ENCODE measurements around the gene GAS6. TPM values are rescaled to one million over a fixed set of nuclear protein-coding genes. Genes with fewer than 3 reads are reported as not detected.

GAS6 gene
- total RNA-seq, 1 experiment from 2014 or later = 49.4 TPM

- no TSS peak for BruUV-seq (replicated peaks)
- DNase-seq (ENCODE audit: low read depth, low spot score) = no peak
- ChIA-PET CTCF (no interaction called here), RAD21 (ENCODE audit: low non-redundant PET in 1 of 2, low total read pairs in 2 of 2, uncharacterized antibody in 2 of 2, unreplicated experiment in 2 of 2) (no interaction called here), POLR2A (no interaction called here)
- H2AFZ ChIP-seq (ENCODE audit: low read depth, low read length, poor library complexity, severe bottlenecking) = no peak overlapping the region
- TF ChIP-seq SRF (IDR thresholded peaks at IDR 0.05; ENCODE audit: low read depth) = no peak
- TF ChIP-seq EGR1 (IDR thresholded peaks at IDR 0.05; ENCODE audit: low read depth) = no peak
- no peak for TF ChIP-seq ZBTB33 (IDR thresholded peaks at IDR 0.05; ENCODE audit: extremely low read depth, insufficient replicate concordance, low read length)
- TF ChIP-seq EZH2phosphoT487 (IDR thresholded peaks at IDR 0.05; ENCODE audit: borderline replicate concordance) = no peak
- TF ChIP-seq RAD21 (IDR thresholded peaks at IDR 0.05; ENCODE audit: low read depth) = no peak
- TF ChIP-seq EZH2 (IDR thresholded peaks at IDR 0.05) = no peak
- no peak for TF ChIP-seq POLR2AphosphoS5 (IDR thresholded peaks at IDR 0.05; ENCODE audit: low read depth, low read length)
- no peak for TF ChIP-seq POLR2A (IDR thresholded peaks at IDR 0.05; ENCODE audit: borderline replicate concordance, extremely low read depth, insufficient read depth, insufficient read length)
- TF ChIP-seq CBX3 (IDR thresholded peaks at IDR 0.05; ENCODE audit: low read depth) = no peak
- TF ChIP-seq MAX (IDR thresholded peaks at IDR 0.05) = no peak
- no peak for TF ChIP-seq ZFX (IDR thresholded peaks at IDR 0.05)
- no peak for TF ChIP-seq ZNF274 (IDR thresholded peaks at IDR 0.05; ENCODE audit: low read depth, low read length)
- TF ChIP-seq FOSL1 (IDR thresholded peaks at IDR 0.05; ENCODE audit: low read depth) = no peak
- no peak for TF ChIP-seq SIN3A (IDR thresholded peaks at IDR 0.05; ENCODE audit: low read depth)
- no peak for TF ChIP-seq CTCF (IDR thresholded peaks at IDR 0.05 in 2 of 3, conservative IDR thresholded peaks at IDR 0.05 in 1 of 3; ENCODE audit: borderline replicate concordance in 1 of 3, insufficient read depth in 1 of 3, low read depth in 2 of 3, low read length in 2 of 3)
- TF ChIP-seq ELF1 (IDR thresholded peaks at IDR 0.05; ENCODE audit: borderline replicate concordance, low read depth) = no peak
- TF ChIP-seq TCF7L2 (IDR thresholded peaks at IDR 0.05; ENCODE audit: borderline replicate concordance, extremely low read depth, insufficient read depth, insufficient read length) = no peak
- no peak overlapping the region for H3K4me2 ChIP-seq (ENCODE audit: low read length)
- no peak for ATAC-seq
- no peaks in the 10 kb centered on the region for H3K9me2 ChIP-seq (ENCODE audit: insufficient read depth)
- no peaks in the 10 kb centered on the region for H4K20me1 ChIP-seq (ENCODE audit: insufficient read depth)
- H3K9me3 ChIP-seq (ENCODE audit: control insufficient read depth in 1 of 2, insufficient read depth in 1 of 2, low read depth in 1 of 2, low read length in 2 of 2) = no peaks in the 10 kb centered on the region
- H3K36me3 ChIP-seq (ENCODE audit: control insufficient read depth in 1 of 2, insufficient read depth in 2 of 2, low read length in 2 of 2) = peaks cover 8 to 20% of the 10 kb centered on the region in 2 experiments; a peak in 2 of 4 replicates
- H3K27ac ChIP-seq (ENCODE audit: low read depth, low read length) = no peak overlapping the region
- no peak overlapping the region for H3K4me3 ChIP-seq (replicated peaks in 1 of 2; ENCODE audit: low read depth in 1 of 2, low read length in 2 of 2)
- H3K4me1 ChIP-seq (ENCODE audit: control insufficient read depth in 1 of 2, insufficient read depth in 2 of 2, low read length in 2 of 2) = peaks cover 5 to 10% of the 10 kb centered on the region in 2 experiments; a peak in 3 of 4 replicates
- no peak overlapping the region for H3K9ac ChIP-seq (ENCODE audit: low read length)
- no peaks in the 10 kb centered on the region for H3K27me3 ChIP-seq (ENCODE audit: insufficient read depth, low read length)
- intact Hi-C loops (cut with micrococcal nuclease) = no loop called here
- H3K79me2 ChIP-seq (ENCODE audit: insufficient read depth, low read length) = peaks cover 64% of the 10 kb centered on the region
Observed at GRCh38 chr13:113820813-113821651, 42.8 kb downstream of the GAS6 start.

Data from HCT116 (cell line).